OCI-LY3 (cell line): ENCODE measurements around the gene THUMPD2.

Source experiments
- EZH2phosphoT487 ChIP-seq: fragments of 200-600 bp; shearing (Covaris generic); IDR thresholded peaks from 2 replicates; pipeline ENCODE4 v1.6.1; 2018; ENCODE audit warnings: antibody characterized with exemption, mixed run types, low read depth
- TF ChIP-seq, protein P1 (sequence below): fragments of 200-600, 300-600 bp; sonication (generic); IDR thresholded peaks from 2 replicates; pipeline ENCODE4 v1.5.1; 2014; ENCODE audit warnings: antibody characterized with exemption, low read length, low read depth

DNA sequence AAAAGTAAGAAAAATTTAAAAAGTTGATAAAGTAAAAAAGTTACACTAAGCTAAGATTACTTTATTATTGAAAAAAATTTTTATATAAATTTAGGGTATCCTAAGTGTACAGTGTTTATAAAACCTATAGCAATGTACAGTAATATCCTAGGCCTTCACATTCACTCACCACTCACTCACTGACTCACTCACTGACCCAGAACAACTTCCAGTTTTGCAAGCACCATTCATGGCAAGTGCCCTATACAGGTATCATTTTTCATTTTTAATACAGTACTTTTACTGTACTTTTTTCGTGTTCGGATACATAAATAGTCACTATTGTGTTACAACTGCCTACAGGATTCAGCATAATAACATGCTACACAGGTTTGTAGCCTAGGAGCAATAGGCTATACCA lies 8.9 kb upstream of the THUMPD2 start:
- TF ChIP-seq, protein P1, sequence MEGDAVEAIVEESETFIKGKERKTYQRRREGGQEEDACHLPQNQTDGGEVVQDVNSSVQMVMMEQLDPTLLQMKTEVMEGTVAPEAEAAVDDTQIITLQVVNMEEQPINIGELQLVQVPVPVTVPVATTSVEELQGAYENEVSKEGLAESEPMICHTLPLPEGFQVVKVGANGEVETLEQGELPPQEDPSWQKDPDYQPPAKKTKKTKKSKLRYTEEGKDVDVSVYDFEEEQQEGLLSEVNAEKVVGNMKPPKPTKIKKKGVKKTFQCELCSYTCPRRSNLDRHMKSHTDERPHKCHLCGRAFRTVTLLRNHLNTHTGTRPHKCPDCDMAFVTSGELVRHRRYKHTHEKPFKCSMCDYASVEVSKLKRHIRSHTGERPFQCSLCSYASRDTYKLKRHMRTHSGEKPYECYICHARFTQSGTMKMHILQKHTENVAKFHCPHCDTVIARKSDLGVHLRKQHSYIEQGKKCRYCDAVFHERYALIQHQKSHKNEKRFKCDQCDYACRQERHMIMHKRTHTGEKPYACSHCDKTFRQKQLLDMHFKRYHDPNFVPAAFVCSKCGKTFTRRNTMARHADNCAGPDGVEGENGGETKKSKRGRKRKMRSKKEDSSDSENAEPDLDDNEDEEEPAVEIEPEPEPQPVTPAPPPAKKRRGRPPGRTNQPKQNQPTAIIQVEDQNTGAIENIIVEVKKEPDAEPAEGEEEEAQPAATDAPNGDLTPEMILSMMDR: no peak
- TF ChIP-seq EZH2phosphoT487: no peak
